ENCODE data around the gene PARP16. TPM values are rescaled to one million over a fixed set of nuclear protein-coding genes. Genes with fewer than 3 reads are reported as not detected.

Gene PARP16
- total and polyA plus RNA-seq, 9 of the 15 experiments (the other 6 are each of a cell fraction or from before 2014, with no cell fraction given) = 3.0 to 9.9 (median 5.8) TPM

GRCh38 chr15:65318870-65319356 lies 32.2 kb upstream of the PARP16 start (continued):
- TF ChIP-seq DMBX1 (CRISPR knock-in tag; IDR thresholded peaks at IDR 0.05; ENCODE audit: borderline replicate concordance) (no peak), PKNOX1 (IDR thresholded peaks at IDR 0.05) (no peak), ZNF3 (CRISPR knock-in tag; IDR thresholded peaks at IDR 0.05) (no peak), MECOM (CRISPR knock-in tag; IDR thresholded peaks at IDR 0.05) (no peak), ZNF398 (CRISPR knock-in tag; IDR thresholded peaks at IDR 0.05) (no peak), TFE3 (CRISPR knock-in tag; IDR thresholded peaks at IDR 0.05) (no peak), NFRKB (IDR thresholded peaks at IDR 0.05; ENCODE audit: low read depth) (no peak), MLLT1 (IDR thresholded peaks at IDR 0.05) (0 out of 4 replicates have a peak, but pooled peaks have one; percentile 22 to 35), THRAP3 (IDR thresholded peaks at IDR 0.05; ENCODE audit: borderline replicate concordance) (peak; percentile 75; the same call in 1 of the 2 replicates), DACH1 (IDR thresholded peaks at IDR 0.05; ENCODE audit: partially characterized antibody) (peak; percentile 25), GTF2F1 (IDR thresholded peaks at IDR 0.05; ENCODE audit: low read depth, low read length) (no peak), RBM17 (IDR thresholded peaks at IDR 0.05; ENCODE audit: borderline replicate concordance, low read depth, low read length) (no peak), NFIC (IDR thresholded peaks at IDR 0.05) (no peak), HMGXB4 (CRISPR knock-in tag; IDR thresholded peaks at IDR 0.05) (no peak), MITF (IDR thresholded peaks at IDR 0.05) (no peak), POU5F1 (IDR thresholded peaks at IDR 0.05; ENCODE audit: borderline replicate concordance, low read depth, low read length, partially characterized antibody) (no peak), CBFB (CRISPR knock-in tag; IDR thresholded peaks at IDR 0.05) (no peak), ESRRA (IDR thresholded peaks at IDR 0.05; ENCODE audit: borderline replicate concordance, low read depth) (no peak)

Measured in K562 (cell line).